Tibial nerve (tissue), 4 donors: ENCODE data around the gene DIP2C.

Experiments
- CTCF ChIP-seq, 5 experiments: fragments of 200-600 bp in 3 of 5; fragments of 450-650 bp in 2 of 5; sonication (generic) in 3 of 5; IDR thresholded peaks; one replicate each; pipeline ENCODE4 v1.5.1; 2016 to 2019; ENCODE audit warnings: antibody characterized with exemption in 5 of 5, mild to moderate bottlenecking in 3 of 5, moderate library complexity in 2 of 5
- EP300 ChIP-seq, 2 donors: sonication (generic); formaldehyde crosslinking; IDR thresholded peaks; one replicate each; pipeline ENCODE4 v1.6.1; 2017; ENCODE audit warnings: antibody characterized with exemption in 2 of 2, mild to moderate bottlenecking in 1 of 2
- POLR2A ChIP-seq, 2 donors: fragments of 450-650 bp; IDR thresholded peaks; one replicate each; pipeline ENCODE4 v1.6.1; 2017; ENCODE audit warnings: antibody characterized with exemption in 2 of 2, mild to moderate bottlenecking in 2 of 2, moderate library complexity in 2 of 2

- TF ChIP-seq POLR2A (IDR thresholded peaks at IDR 0.05): no peak
- no peak for TF ChIP-seq EP300 (IDR thresholded peaks at IDR 0.05)
- TF ChIP-seq CTCF (IDR thresholded peaks at IDR 0.05): no peak
Measured at GRCh38 chr10:429696-430095, 259.8 kb downstream of the DIP2C start.
